Lower lobe of right lung (tissue), 2 donors: ENCODE results near the gene FMNL2. TPM values are rescaled to one million over a fixed set of nuclear protein-coding genes. Genes with fewer than 3 reads are reported as not detected.

Experiments used
- ATAC-seq, 2 donors: fragments of 200-7000 bp; cut with Tn5 transposase; one replicate each; pipeline ENCODE4 v1.9.1; 2020 to 2022; ENCODE audit warnings: mild to moderate bottlenecking in 2 of 2, moderate library complexity in 2 of 2
- DNase-seq: peaks from one replicate; pipeline ENCODE4 v3.0.0-alpha.2; 2020
- H3K27ac ChIP-seq: fragments of 200-600 bp; one replicate; pipeline ENCODE4 v1.8.0; 2022
- H3K27me3 ChIP-seq: fragments of 200-600 bp; one replicate; pipeline ENCODE4 v1.8.0; 2022; ENCODE audit warnings: low read depth
- H3K36me3 ChIP-seq: fragments of 200-600 bp; one replicate; pipeline ENCODE4 v1.8.0; 2022; ENCODE audit warnings: mild to moderate bottlenecking
- H3K4me1 ChIP-seq: fragments of 200-600 bp; one replicate; pipeline ENCODE4 v1.8.0; 2022
- H3K4me3 ChIP-seq: fragments of 200-600 bp; one replicate; pipeline ENCODE4 v1.8.0; 2022; ENCODE audit warnings: mild to moderate bottlenecking
- H3K9me3 ChIP-seq: fragments of 200-600 bp; one replicate; pipeline ENCODE4 v1.8.0; 2022
- intact Hi-C: fragments of 100-400 bp; cut with DNase I; formaldehyde crosslinking; loops from one replicate; pipeline ENCODE4 v1.11.0; 2022
- total RNA-seq: library from RNA; stranded (reverse); fragmentation: NEBNext Ultra II Directional; extraction: Animal tissue kit (Norgen Biotek cat#: 25700); gene quantifications from one replicate; pipeline ENCODE4 v1.2.1, GENCODE V29; 2021
- TF ChIP-seq, protein P1 (sequence below): fragments of 200-600 bp; IDR thresholded peaks from one replicate; pipeline ENCODE4 v1.8.0; 2022; ENCODE audit warnings: antibody characterized with exemption, mild to moderate bottlenecking
- donor health status: DM: no; HTN: yes; CAD: no; lungs with severe emphysema.

FMNL2 gene
- total RNA-seq, 1 donor from 2014 or later, result 77.9 TPM

- ATAC-seq (no peak), DNase-seq (no peak)
- TF ChIP-seq, protein P1, sequence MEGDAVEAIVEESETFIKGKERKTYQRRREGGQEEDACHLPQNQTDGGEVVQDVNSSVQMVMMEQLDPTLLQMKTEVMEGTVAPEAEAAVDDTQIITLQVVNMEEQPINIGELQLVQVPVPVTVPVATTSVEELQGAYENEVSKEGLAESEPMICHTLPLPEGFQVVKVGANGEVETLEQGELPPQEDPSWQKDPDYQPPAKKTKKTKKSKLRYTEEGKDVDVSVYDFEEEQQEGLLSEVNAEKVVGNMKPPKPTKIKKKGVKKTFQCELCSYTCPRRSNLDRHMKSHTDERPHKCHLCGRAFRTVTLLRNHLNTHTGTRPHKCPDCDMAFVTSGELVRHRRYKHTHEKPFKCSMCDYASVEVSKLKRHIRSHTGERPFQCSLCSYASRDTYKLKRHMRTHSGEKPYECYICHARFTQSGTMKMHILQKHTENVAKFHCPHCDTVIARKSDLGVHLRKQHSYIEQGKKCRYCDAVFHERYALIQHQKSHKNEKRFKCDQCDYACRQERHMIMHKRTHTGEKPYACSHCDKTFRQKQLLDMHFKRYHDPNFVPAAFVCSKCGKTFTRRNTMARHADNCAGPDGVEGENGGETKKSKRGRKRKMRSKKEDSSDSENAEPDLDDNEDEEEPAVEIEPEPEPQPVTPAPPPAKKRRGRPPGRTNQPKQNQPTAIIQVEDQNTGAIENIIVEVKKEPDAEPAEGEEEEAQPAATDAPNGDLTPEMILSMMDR, result no peak
- Histone ChIP-seq H3K4me3 (no peak overlapping the region), H3K4me1 (peaks cover 20% of the 10 kb centered on the region), H3K27ac (no peak overlapping the region), H3K36me3 (no peaks in the 10 kb centered on the region), H3K27me3 (no peaks in the 10 kb centered on the region), H3K9me3 (no peaks in the 10 kb centered on the region)
- intact Hi-C loops, result no loop called here
These were observed 169.6 kb downstream of the FMNL2 start for GRCh38 chr2:152504618-152505017.

GRCh38 chr2:152505495-152505906 is 170.5 kb downstream of the FMNL2 start:
- DNase-seq (peak; percentile 62), ATAC-seq (peak; percentile 77 to 83)
- Histone ChIP-seq H3K36me3 (no peaks in the 10 kb centered on the region), H3K27ac (peak overlapping the region; percentile 20), H3K4me3 (no peak overlapping the region), H3K4me1 (peaks cover 11% of the 10 kb centered on the region), H3K27me3 (no peaks in the 10 kb centered on the region), H3K9me3 (no peaks in the 10 kb centered on the region)
- intact Hi-C loops, result no loop called here
- TF ChIP-seq, protein P1, result no peak

GRCh38 chr2:152506843-152507242 is 171.9 kb downstream of the FMNL2 start:
- peaks cover 9% of the 10 kb centered on the region for H3K4me1 ChIP-seq
- ATAC-seq (no peak), DNase-seq (no peak)
- H3K27me3 ChIP-seq, result no peaks in the 10 kb centered on the region
- H3K4me3 ChIP-seq, result no peak overlapping the region
- H3K36me3 ChIP-seq, result no peaks in the 10 kb centered on the region
- no peak overlapping the region for H3K27ac ChIP-seq
- no peaks in the 10 kb centered on the region for H3K9me3 ChIP-seq
- intact Hi-C loops, result no loop called here
- TF ChIP-seq, protein P1, result no peak

GRCh38 chr2:152507907-152508306 is 172.9 kb downstream of the FMNL2 start:
- Histone ChIP-seq H3K27me3 (no peaks in the 10 kb centered on the region), H3K27ac (no peak overlapping the region), H3K36me3 (no peaks in the 10 kb centered on the region), H3K4me1 (peaks cover 15% of the 10 kb centered on the region), H3K4me3 (no peak overlapping the region), H3K9me3 (no peaks in the 10 kb centered on the region)
- DNase-seq, result no peak
- ATAC-seq, result no peak
- TF ChIP-seq, protein P1, result no peak
- intact Hi-C loops, result no loop called here

GRCh38 chr2:152508446-152508845 is 173.5 kb downstream of the FMNL2 start:
- no peak overlapping the region for H3K4me3 ChIP-seq
- no peaks in the 10 kb centered on the region for H3K9me3 ChIP-seq
- no peaks in the 10 kb centered on the region for H3K36me3 ChIP-seq
- peaks cover 17% of the 10 kb centered on the region for H3K4me1 ChIP-seq
- intact Hi-C loops, result no loop called here
- no peak for DNase-seq
- TF ChIP-seq, protein P1, result no peak
- H3K27ac ChIP-seq, result no peak overlapping the region
- H3K27me3 ChIP-seq, result no peaks in the 10 kb centered on the region
- ATAC-seq, result no peak
